Mesenteric fat pad (tissue), 1 donor: Measurements from ENCODE around the gene OR13J1. TPM values are rescaled to one million over a fixed set of nuclear protein-coding genes. Genes with fewer than 3 reads are reported as not detected.

Experiments
- DNase-seq: peaks from one replicate; pipeline ENCODE4 v3.0.0-alpha.2; 2020; ENCODE audit warnings: low spot score
- total RNA-seq: library from RNA; stranded (reverse); fragmentation: NEBNext Ultra II Directional; extraction: Animal tissue kit (Norgen Biotek cat#: 25700); gene quantifications from one replicate; pipeline ENCODE4 v1.2.1, GENCODE V29; 2021
- donor health status: DM: yes; HTN: yes; CAD: no.

The OR13J1 gene
- total RNA-seq, 1 donor from 2014 or later, result not detected

- DNase-seq, result no peak
Measured at GRCh38 chr9:35859990-35860339, 10.2 kb downstream of the OR13J1 start.

GRCh38 chr9:35859310-35859989 lies 10.8 kb downstream of the OR13J1 start:
- DNase-seq, result peak; percentile 69

GRCh38 chr9:35858458-35858857 lies 11.7 kb downstream of the OR13J1 start:
- DNase-seq, result no peak

GRCh38 chr9:35856882-35857281 lies 13.3 kb downstream of the OR13J1 start:
- peak; percentile 53 for DNase-seq

- peak; percentile 71 for DNase-seq
Measured at GRCh38 chr9:35856206-35856605, 14.0 kb downstream of the OR13J1 start.

- peak; percentile 14 for DNase-seq
Measured at GRCh38 chr9:35854091-35854762, 16.0 kb downstream of the OR13J1 start.

GRCh38 chr9:35852876-35853865 lies 17.0 kb downstream of the OR13J1 start:
- DNase-seq, result peak; percentile 76

GRCh38 chr9:35852267-35852815 lies 17.9 kb downstream of the OR13J1 start:
- peak; percentile 59 for DNase-seq

- DNase-seq, result no peak
Measured at GRCh38 chr9:35847792-35848572, 22.2 kb downstream of the OR13J1 start.

GRCh38 chr9:35845824-35846771 lies 24.1 kb downstream of the OR13J1 start:
- no peak for DNase-seq

- no peak for DNase-seq
Measured at GRCh38 chr9:35844628-35845270, 25.5 kb downstream of the OR13J1 start.

GRCh38 chr9:35842795-35843194 lies 27.4 kb downstream of the OR13J1 start:
- no peak for DNase-seq

GRCh38 chr9:35842020-35842745 lies 28.0 kb downstream of the OR13J1 start:
- no peak for DNase-seq

- no peak for DNase-seq
Measured at GRCh38 chr9:35841645-35841900, 28.6 kb downstream of the OR13J1 start.

- no peak for DNase-seq
Measured at GRCh38 chr9:35840881-35841644, 29.1 kb downstream of the OR13J1 start.

GRCh38 chr9:35839926-35840325 lies 30.3 kb downstream of the OR13J1 start:
- no peak for DNase-seq

GRCh38 chr9:35836595-35836994 lies 33.6 kb downstream of the OR13J1 start:
- DNase-seq, result no peak

GRCh38 chr9:35835766-35836165 lies 34.4 kb downstream of the OR13J1 start:
- DNase-seq, result no peak
